SK-N-SH (cell line): ENCODE data around the gene NDUFC2. TPM values are rescaled to one million over a fixed set of nuclear protein-coding genes. Genes with fewer than 3 reads are reported as not detected.
A peak's percentile ranks its signal among the peaks of the same experiment; 100 is the strongest.

Experiments used
- CTCF ChIA-PET: fragments of 300-600, 350-600 bp; formaldehyde crosslinking; extraction: SDS; loops from one replicate; lab custom pipeline; 2021; lab: Yijun Ruan, JAX
- POLR2A ChIA-PET: fragments of 350-600 bp; sonication (Branson Sonifier 250); formaldehyde crosslinking; extraction: SDS; loops from one replicate; lab custom pipeline; 2020; ENCODE audit warnings: antibody characterized with exemption, inconsistent platforms; lab: Yijun Ruan, JAX
- DNase-seq: peaks from one replicate; pipeline ENCODE4 v3.0.0; 2012
- H2AFZ ChIP-seq: fragments of 200-600 bp; sonication (generic); 2 replicates; pipeline ENCODE4 v1.8.1; 2016; ENCODE audit warnings: antibody characterized with exemption, mild to moderate bottlenecking, low read depth
- H3F3A ChIP-seq: fragments of 200-600 bp; sonication (generic); replicated peaks from 2 replicates; pipeline ENCODE3; 2016; ENCODE audit warnings: antibody characterized with exemption, mild to moderate bottlenecking; ENCODE audit not compliant: insufficient read depth
- H3K27ac ChIP-seq, 2 experiments: fragments of 200-500 bp in 1 of 2; fragments of 200-600 bp in 1 of 2; sonication (Bioruptor generic) in 1 of 2; sonication (generic), shearing (Covaris generic) in 1 of 2; 2 replicates each; pipeline versions ENCODE4 v1.5.1 to v1.6.1; 2014 to 2016; ENCODE audit warnings: low read depth in 2 of 2, inconsistent platforms in 1 of 2, low read length in 1 of 2, mild to moderate bottlenecking in 1 of 2, mixed read lengths in 1 of 2
- H3K27me3 ChIP-seq: fragments of 200-600 bp; sonication (generic), shearing (Covaris generic); 2 replicates; pipeline ENCODE4 v1.6.1; 2016; ENCODE audit warnings: mixed run types; ENCODE audit not compliant: insufficient read depth
- H3K36me3 ChIP-seq, 2 experiments: fragments of 200-500 bp in 1 of 2; fragments of 200-600 bp in 1 of 2; sonication (Bioruptor generic) in 1 of 2; sonication (generic) in 1 of 2; replicated peaks in 1 of 2; 2 replicates each; pipeline versions ENCODE3 to v1.5.1; 2014 to 2016; ENCODE audit warnings: low read length in 1 of 2, mild to moderate bottlenecking in 1 of 2; ENCODE audit not compliant: insufficient read depth in 2 of 2, control insufficient read depth in 1 of 2
- H3K4me1 ChIP-seq, 2 experiments: fragments of 200-500 bp in 1 of 2; fragments of 200-600 bp in 1 of 2; sonication (Bioruptor generic) in 1 of 2; sonication (generic), shearing (Covaris generic) in 1 of 2; 2 replicates each; pipeline versions ENCODE4 v1.5.1 to v1.6.1; 2014 to 2016; ENCODE audit warnings: low read depth in 1 of 2, low read length in 1 of 2, mixed run types in 1 of 2; ENCODE audit not compliant: insufficient read depth in 2 of 2, control insufficient read depth in 1 of 2
- H3K4me2 ChIP-seq: fragments of 200-600 bp; sonication (generic), shearing (Covaris generic); 2 replicates; pipeline ENCODE4 v1.6.1; 2017; ENCODE audit warnings: mixed run types
- H3K4me3 ChIP-seq, 2 experiments: fragments of 200-500 bp in 1 of 2; fragments of 200-600 bp in 1 of 2; sonication (Bioruptor generic) in 1 of 2; sonication (generic), shearing (Covaris generic) in 1 of 2; 2 replicates each; pipeline versions ENCODE4 v1.5.1 to v1.8.1; 2014 to 2016; ENCODE audit warnings: low read depth in 2 of 2, inconsistent platforms in 1 of 2, low read length in 1 of 2, mild to moderate bottlenecking in 1 of 2, mixed read lengths in 1 of 2, moderate library complexity in 1 of 2
- H3K79me2 ChIP-seq: fragments of 200-600 bp; sonication (generic); 2 replicates; pipeline ENCODE4 v1.8.1; 2017; ENCODE audit warnings: mild to moderate bottlenecking; ENCODE audit not compliant: insufficient read depth
- H3K9ac ChIP-seq: fragments of 200-600 bp; sonication (generic); 2 replicates; pipeline ENCODE4 v1.6.1; 2017; ENCODE audit warnings: mixed run types
- H3K9me2 ChIP-seq: fragments of 200-600 bp; sonication (generic); 2 replicates; pipeline ENCODE4 v1.6.1; 2017; ENCODE audit warnings: mixed run types
- H3K9me3 ChIP-seq: fragments of 200-600 bp; sonication (generic); 2 replicates; pipeline ENCODE4 v1.6.1; 2017; ENCODE audit warnings: mixed run types, mild to moderate bottlenecking, moderate library complexity
- H4K20me1 ChIP-seq: fragments of 200-600 bp; sonication (generic); 2 replicates; pipeline ENCODE4 v1.6.1; 2017; ENCODE audit warnings: mild to moderate bottlenecking, mixed run types; ENCODE audit not compliant: insufficient read depth
- CHD2 ChIP-seq: fragments of 150-350 bp; IDR thresholded peaks from 2 replicates; pipeline ENCODE4 v1.6.1; 2018; ENCODE audit warnings: low read length; ENCODE audit not compliant: partially characterized antibody
- ELF1 ChIP-seq: IDR thresholded peaks from 2 replicates; pipeline ENCODE4 v1.4.0; 2012
- EP300 ChIP-seq, 2 experiments: IDR thresholded peaks; 2 replicates each; pipeline versions ENCODE4 v1.4.0 to v1.6.1; 2012; ENCODE audit warnings: borderline replicate concordance in 1 of 2, low read depth in 1 of 2, low read length in 1 of 2
- EZH2phosphoT487 ChIP-seq: fragments of 200-600 bp; sonication (generic); IDR thresholded peaks from 2 replicates; pipeline ENCODE4 v1.6.1; 2017; ENCODE audit warnings: low read depth, mixed run types, mild to moderate bottlenecking, antibody characterized with exemption, moderate library complexity, borderline replicate concordance
- FOSL2 ChIP-seq: IDR thresholded peaks from 2 replicates; pipeline ENCODE4 v1.4.0; 2012; ENCODE audit warnings: low read depth, mild to moderate bottlenecking, moderate library complexity, borderline replicate concordance
- FOXJ3 ChIP-seq: sonication (generic); formaldehyde crosslinking; IDR thresholded peaks from 2 replicates; pipeline ENCODE4 v1.5.1; 2020; ENCODE audit warnings: mild to moderate bottlenecking, missing genetic modification reagents
- GABPA ChIP-seq: IDR thresholded peaks from 2 replicates; pipeline ENCODE4 v1.4.0; 2012; ENCODE audit warnings: low read depth, mild to moderate bottlenecking
- GATA2 ChIP-seq: sonication (generic); formaldehyde crosslinking; IDR thresholded peaks from 2 replicates; pipeline ENCODE4 v1.5.0; 2020; ENCODE audit warnings: mild to moderate bottlenecking, missing genetic modification reagents
- JUND ChIP-seq: IDR thresholded peaks from 2 replicates; pipeline ENCODE4 v1.4.0; 2012
- MAX ChIP-seq: IDR thresholded peaks from 2 replicates; pipeline ENCODE4 v1.4.0; 2012; ENCODE audit warnings: low read depth
- MEF2A ChIP-seq: IDR thresholded peaks from 2 replicates; pipeline ENCODE4 v1.4.0; 2012; ENCODE audit warnings: low read depth, borderline replicate concordance
- MXI1 ChIP-seq: IDR thresholded peaks from 2 replicates; pipeline ENCODE4 v1.6.1; 2012; ENCODE audit warnings: mild to moderate bottlenecking, low read depth, low read length, improper control_type of control experiment
- NFIC ChIP-seq: IDR thresholded peaks from 2 replicates; pipeline ENCODE4 v1.4.0; 2012; ENCODE audit warnings: borderline replicate concordance
- NRF1 ChIP-seq: IDR thresholded peaks from 2 replicates; pipeline ENCODE4 v1.6.1; 2012; ENCODE audit warnings: low read depth, mild to moderate bottlenecking, low read length
- PBX3 ChIP-seq: IDR thresholded peaks from 2 replicates; pipeline ENCODE4; 2012
- POLR2AphosphoS5 ChIP-seq: IDR thresholded peaks from 2 replicates; pipeline ENCODE4 v1.6.1; 2012; ENCODE audit warnings: low read depth, low read length
- RCOR1 ChIP-seq: fragments of 150-350 bp; IDR thresholded peaks from 2 replicates; pipeline ENCODE4 v1.6.1; 2017; ENCODE audit warnings: antibody characterized with exemption, low read length
- REST ChIP-seq: IDR thresholded peaks from 2 replicates; pipeline ENCODE4 v1.6.1; 2012; ENCODE audit warnings: mild to moderate bottlenecking, low read depth, low read length, moderate library complexity
- RFX5 ChIP-seq: IDR thresholded peaks from 2 replicates; pipeline ENCODE4 v1.6.1; 2012; ENCODE audit warnings: mild to moderate bottlenecking, improper control_type of control experiment, low read length
- RXRA ChIP-seq: IDR thresholded peaks from 2 replicates; pipeline ENCODE4 v1.4.0; 2012; ENCODE audit warnings: low read depth, mild to moderate bottlenecking, borderline replicate concordance
- SIN3A ChIP-seq: IDR thresholded peaks from 2 replicates; pipeline ENCODE4 v1.6.1; 2012; ENCODE audit warnings: low read depth, mild to moderate bottlenecking, low read length, moderate library complexity, borderline replicate concordance
- TAF1 ChIP-seq: IDR thresholded peaks from 2 replicates; pipeline ENCODE4 v1.6.1; 2012; ENCODE audit warnings: low read depth, mild to moderate bottlenecking, low read length, moderate library complexity, borderline replicate concordance
- TCF12 ChIP-seq: IDR thresholded peaks from 2 replicates; pipeline ENCODE4 v1.4.0; 2012
- TEAD4 ChIP-seq: IDR thresholded peaks from 2 replicates; pipeline ENCODE4 v1.4.0; 2012; ENCODE audit warnings: mild to moderate bottlenecking, borderline replicate concordance; ENCODE audit not compliant: insufficient read depth
- YY1 ChIP-seq: IDR thresholded peaks from 2 replicates; pipeline ENCODE4 v1.4.0; 2012; ENCODE audit warnings: low read depth, mild to moderate bottlenecking
- ZBTB33 ChIP-seq: IDR thresholded peaks from 2 replicates; pipeline ENCODE4 v1.4.0; 2012; ENCODE audit warnings: low read depth, borderline replicate concordance
- WGBS: methylation state at CpG from one replicate; pipeline ENCODE4 v1.1.6; 2017; ENCODE audit warnings: low lambda C conversion rate; 5-methylcytosine and 5-hydroxymethylcytosine counted together
- polyA plus RNA-seq, 3 experiments: library from polyadenylated mRNA; depleted of rRNA; stranded (reverse); fragments of >200 nt; gene quantifications; 2 replicates each; pipeline ENCODE4 v1.2.3, GENCODE V29; 2012

NDUFC2 gene
- polyA plus RNA-seq, 1 of the 3 experiments (the other 2 are of a cell fraction), result 235 TPM

- peaks cover 27 to 31% of the 10 kb centered on the region in 2 experiments; a peak in 3 of 4 replicates for H3K4me1 ChIP-seq
Observed at GRCh38 chr11:78039919-78040671, 39.6 kb downstream of the NDUFC2 start.

More at GRCh38 chr11:78039919-78040671, 39.6 kb downstream of the NDUFC2 start:
- peaks cover 23% of the 10 kb centered on the region for H3F3A ChIP-seq
- TF ChIP-seq RCOR1 (0 out of 2 replicates have a peak, but pooled peaks have one; percentile 55), JUND (peak; percentile 67), GABPA (peak; percentile 54), FOXJ3 (peak; percentile 70; the same call in 1 of the 2 replicates), EP300 (IDR thresholded peaks at IDR 0.05; ENCODE audit: borderline replicate concordance in 1 of 2, low read depth in 1 of 2, low read length in 1 of 2) (peak in 1 of 2 experiments; percentile 78; a peak in 1 of 4 replicates), MAX (peak; percentile 70; the same call in 1 of the 2 replicates), RXRA (peak; percentile 73; the same call in 1 of the 2 replicates), FOSL2 (peak; percentile 57; the same call in 1 of the 2 replicates), GATA2 (CRISPR knock-in tag) (no peak), ELF1 (peak; percentile 73), POLR2AphosphoS5 (peak; percentile 69; the same call in 1 of the 2 replicates), CHD2 (no peak), PBX3 (no peak), REST (no peak), MEF2A (no peak), TEAD4 (peak; percentile 63), NFIC (peak; percentile 98), TCF12 (peak; percentile 54; the same call in 1 of the 2 replicates), YY1 (peak; percentile 75), EZH2phosphoT487 (no peak), SIN3A (0 out of 2 replicates have a peak, but pooled peaks have one; percentile 37), RFX5 (no peak), TAF1 (0 out of 2 replicates have a peak, but pooled peaks have one; percentile 37), MXI1 (peak; percentile 40; the same call in 1 of the 2 replicates), NRF1 (no peak), ZBTB33 (no peak)
- no peaks in the 10 kb centered on the region for H4K20me1 ChIP-seq
- H3K4me3 ChIP-seq, result peak overlapping the region in 1 of 2 experiments; percentile 54; a peak in 2 of 4 replicates
- H3K79me2 ChIP-seq, result peaks cover 9% of the 10 kb centered on the region; the same call in 1 of the 2 replicates
- peak overlapping the region; percentile 98 for H2AFZ ChIP-seq
- H3K36me3 ChIP-seq, result no peaks in the 10 kb centered on the region
- H3K9ac ChIP-seq, result peak overlapping the region; percentile 96
- no peaks in the 10 kb centered on the region for H3K9me3 ChIP-seq
- H3K9me2 ChIP-seq, result no peaks in the 10 kb centered on the region
- H3K4me2 ChIP-seq, result peak overlapping the region; percentile 87
- CTCF ChIA-PET, result interaction anchor here (1.0 to 1.6 kb wide), 3 partner anchors 8 to 264 kb away, joined by 3 to 6 read pairs (median 4); no protein-coding TSS in a partner anchor
- H3K27ac ChIP-seq, result peak overlapping the region; percentile 92 to 100
- WGBS, result 6% methylated on average over 7 of the region's 7 CpGs
- H3K27me3 ChIP-seq, result no peaks in the 10 kb centered on the region
- DNase-seq, result peak; percentile 84
- POLR2A ChIA-PET, result interaction anchor here (1.2 to 1.9 kb wide), 2 partner anchors 9 to 46 kb away, joined by 4 to 9 read pairs; partner anchors contain the start of gene INTS4
